Panc1 (cell line): Measurements from ENCODE around the gene MAPK8IP3. TPM values are rescaled to one million over a fixed set of nuclear protein-coding genes. Genes with fewer than 3 reads are reported as not detected.
A peak's percentile ranks its signal among the peaks of the same experiment; 100 is the strongest.

ENCODE experiments used
- ATAC-seq: fragments of 200-7000 bp; cut with Tn5 transposase; 2 replicates; pipeline ENCODE4 v1.9.1; 2020; ENCODE audit warnings: mild to moderate bottlenecking, moderate library complexity
- BruUV-seq: library from RNA; stranded (reverse); fragments of 400-500 nt; replicated peaks from 2 replicates; lab custom pipeline; 2021; lab: Mats Ljungman, UMichigan
- CTCF ChIA-PET: fragments of 300-600 bp; sonication (Branson Sonifier 250); formaldehyde crosslinking; loops from one replicate; lab custom pipeline; 2022; ENCODE audit warnings: antibody characterized with exemption; lab: Charles Lee
- POLR2A ChIA-PET: fragments of 300-600 bp; sonication (Branson Sonifier 250); formaldehyde crosslinking; loops from one replicate; lab custom pipeline; 2022; ENCODE audit warnings: antibody characterized with exemption; lab: Charles Lee
- DNase-seq: peaks from one replicate; pipeline ENCODE4 v3.0.0-alpha.2; 2010; ENCODE audit warnings: low read depth, low spot score
- H3K27ac ChIP-seq: 2 replicates; pipeline ENCODE4 v1.5.1; 2011; ENCODE audit warnings: mild to moderate bottlenecking, low read length, inconsistent platforms
- H3K27me3 ChIP-seq: fragments of 200-500 bp; sonication (Bioruptor generic); 2 replicates; pipeline ENCODE4 v1.6.0; 2014; ENCODE audit warnings: low read length, inconsistent platforms; ENCODE audit not compliant: control insufficient read depth, insufficient read depth
- H3K36me3 ChIP-seq: fragments of 200-500 bp; sonication (Bioruptor generic); 2 replicates; pipeline ENCODE4 v1.5.1; 2014; ENCODE audit warnings: inconsistent platforms, mild to moderate bottlenecking, low read length, moderate library complexity; ENCODE audit not compliant: control insufficient read depth, insufficient read depth
- H3K4me1 ChIP-seq: 2 replicates; pipeline ENCODE4 v1.5.1; 2011; ENCODE audit warnings: inconsistent platforms, mild to moderate bottlenecking, low read length, moderate library complexity; ENCODE audit not compliant: control insufficient read depth, insufficient read depth
- H3K4me3 ChIP-seq, 2 experiments: 2 replicates each; pipeline ENCODE4 v1.5.1; 2011 to 2012; ENCODE audit warnings: low read depth in 2 of 2, low read length in 2 of 2, mild to moderate bottlenecking in 2 of 2, inconsistent platforms in 1 of 2, moderate library complexity in 1 of 2
- H3K9me3 ChIP-seq: fragments of 200-500 bp; sonication (Bioruptor generic); 2 replicates; pipeline ENCODE4 v1.5.1; 2014; ENCODE audit warnings: low read depth, mild to moderate bottlenecking, inconsistent platforms, low read length, moderate library complexity; ENCODE audit not compliant: control insufficient read depth, insufficient read depth
- CTCF ChIP-seq: fragments of 450-650 bp; IDR thresholded peaks from 2 replicates; pipeline ENCODE4 v1.5.1; 2017; ENCODE audit warnings: mild to moderate bottlenecking
- POLR2AphosphoS5 ChIP-seq: IDR thresholded peaks from 2 replicates; pipeline ENCODE4 v1.6.1; 2012; ENCODE audit warnings: mild to moderate bottlenecking, low read depth, low read length, moderate library complexity
- SIN3A ChIP-seq: IDR thresholded peaks from 2 replicates; pipeline ENCODE4 v1.6.1; 2012; ENCODE audit warnings: low read depth, mild to moderate bottlenecking, low read length, moderate library complexity, borderline replicate concordance; ENCODE audit not compliant: insufficient read depth
- TCF7L2 ChIP-seq: IDR thresholded peaks from 2 replicates; pipeline ENCODE4 v1.6.1; 2011; ENCODE audit warnings: mild to moderate bottlenecking, low read depth, low read length, inconsistent platforms
- in situ Hi-C: cut with HindIII; loops from 2 replicates; pipeline ENCODE4 v1.10.0; 2016; ENCODE audit warnings: low sequenced_read_pairs, low pct_unique_long_range_greater_than_20kb
- intact Hi-C: fragments of 100-400 bp; cut with micrococcal nuclease; formaldehyde crosslinking; loops from one replicate; pipeline ENCODE4 v1.10.0; 2022; ENCODE audit not compliant: unreplicated experiment
- total RNA-seq: library from RNA; stranded (reverse); gene quantifications from one replicate; pipeline ENCODE4 v1.2.1, GENCODE V29; 2021; ENCODE audit not compliant: unreplicated experiment
- TF ChIP-seq, protein P1 (sequence below), 2 experiments: IDR thresholded peaks; 2 replicates each; pipeline ENCODE4 v1.6.1; 2011 to 2012; ENCODE audit warnings: low read depth in 2 of 2, control low read depth in 1 of 2, low read length in 1 of 2, mild to moderate bottlenecking in 1 of 2, moderate library complexity in 1 of 2; ENCODE audit not compliant: insufficient read depth in 1 of 2

Gene MAPK8IP3
- total RNA-seq, 1 experiment from 2014 or later: 108 TPM

- DNase-seq: no peak
- H3K36me3 ChIP-seq: peaks cover 3% of the 10 kb centered on the region; the same call in 1 of the 2 replicates
- peak overlapping the region; percentile 75 to 90 for H3K4me3 ChIP-seq
- peak overlapping the region; percentile 94 for H3K27ac ChIP-seq
- intact Hi-C loops: no loop called here
- no peaks in the 10 kb centered on the region for H3K9me3 ChIP-seq
- ChIA-PET POLR2A (no interaction called here), CTCF (no interaction called here)
- H3K27me3 ChIP-seq: no peaks in the 10 kb centered on the region
- no peak for ATAC-seq
- in situ Hi-C loops: no loop called here
- peaks cover 43% of the 10 kb centered on the region for H3K4me1 ChIP-seq
- TF ChIP-seq POLR2AphosphoS5: no peak
- no peak for TF ChIP-seq CTCF
- no peak for TF ChIP-seq TCF7L2
- TF ChIP-seq SIN3A: no peak
- no TSS peak for BruUV-seq
These were observed 2.2 kb downstream of the MAPK8IP3 start for GRCh38 chr16:1708083-1708767.

DNA sequence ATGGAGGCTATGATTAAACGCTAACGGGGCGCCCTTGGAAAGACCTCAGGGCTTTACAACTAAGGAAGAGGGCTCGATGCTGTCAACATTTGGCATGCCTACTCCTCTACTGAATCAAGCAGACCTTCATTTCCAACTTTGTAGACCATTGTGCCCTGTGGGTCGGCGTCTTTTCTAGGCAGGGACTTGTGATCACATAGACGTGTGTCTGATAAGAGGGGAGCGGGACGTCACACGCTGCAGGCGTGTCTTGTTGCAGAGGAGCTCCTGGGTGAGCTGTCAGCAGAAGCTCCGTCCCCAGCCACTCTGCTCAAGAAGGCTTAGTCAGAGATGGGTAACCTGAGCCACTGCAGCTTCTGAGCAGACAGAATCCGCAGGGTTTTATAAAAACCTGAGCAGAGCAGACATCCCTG lies 2.8 kb downstream of the MAPK8IP3 start:
- ChIA-PET POLR2A (no interaction called here), CTCF (no interaction called here)
- TF ChIP-seq, protein P1, sequence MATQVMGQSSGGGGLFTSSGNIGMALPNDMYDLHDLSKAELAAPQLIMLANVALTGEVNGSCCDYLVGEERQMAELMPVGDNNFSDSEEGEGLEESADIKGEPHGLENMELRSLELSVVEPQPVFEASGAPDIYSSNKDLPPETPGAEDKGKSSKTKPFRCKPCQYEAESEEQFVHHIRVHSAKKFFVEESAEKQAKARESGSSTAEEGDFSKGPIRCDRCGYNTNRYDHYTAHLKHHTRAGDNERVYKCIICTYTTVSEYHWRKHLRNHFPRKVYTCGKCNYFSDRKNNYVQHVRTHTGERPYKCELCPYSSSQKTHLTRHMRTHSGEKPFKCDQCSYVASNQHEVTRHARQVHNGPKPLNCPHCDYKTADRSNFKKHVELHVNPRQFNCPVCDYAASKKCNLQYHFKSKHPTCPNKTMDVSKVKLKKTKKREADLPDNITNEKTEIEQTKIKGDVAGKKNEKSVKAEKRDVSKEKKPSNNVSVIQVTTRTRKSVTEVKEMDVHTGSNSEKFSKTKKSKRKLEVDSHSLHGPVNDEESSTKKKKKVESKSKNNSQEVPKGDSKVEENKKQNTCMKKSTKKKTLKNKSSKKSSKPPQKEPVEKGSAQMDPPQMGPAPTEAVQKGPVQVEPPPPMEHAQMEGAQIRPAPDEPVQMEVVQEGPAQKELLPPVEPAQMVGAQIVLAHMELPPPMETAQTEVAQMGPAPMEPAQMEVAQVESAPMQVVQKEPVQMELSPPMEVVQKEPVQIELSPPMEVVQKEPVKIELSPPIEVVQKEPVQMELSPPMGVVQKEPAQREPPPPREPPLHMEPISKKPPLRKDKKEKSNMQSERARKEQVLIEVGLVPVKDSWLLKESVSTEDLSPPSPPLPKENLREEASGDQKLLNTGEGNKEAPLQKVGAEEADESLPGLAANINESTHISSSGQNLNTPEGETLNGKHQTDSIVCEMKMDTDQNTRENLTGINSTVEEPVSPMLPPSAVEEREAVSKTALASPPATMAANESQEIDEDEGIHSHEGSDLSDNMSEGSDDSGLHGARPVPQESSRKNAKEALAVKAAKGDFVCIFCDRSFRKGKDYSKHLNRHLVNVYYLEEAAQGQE (IDR thresholded peaks at IDR 0.05; ENCODE audit: insufficient read depth in 1 of 2, low read depth in 2 of 2, low read length in 1 of 2): no peak
- TF ChIP-seq CTCF: no peak
- TF ChIP-seq SIN3A: no peak
- TF ChIP-seq TCF7L2: no peak
- no peak for TF ChIP-seq POLR2AphosphoS5
- DNase-seq (no peak), ATAC-seq (no peak)
- peak overlapping the region; percentile 75 to 90 for H3K4me3 ChIP-seq
- in situ Hi-C loops (no loop called here), intact Hi-C loops (no loop called here)
- H3K27ac ChIP-seq: peak overlapping the region; percentile 94
- BruUV-seq: no TSS peak
- peaks cover 48% of the 10 kb centered on the region for H3K4me1 ChIP-seq
- no peaks in the 10 kb centered on the region for H3K9me3 ChIP-seq
- H3K27me3 ChIP-seq: no peaks in the 10 kb centered on the region
- peaks cover 3% of the 10 kb centered on the region; the same call in 1 of the 2 replicates for H3K36me3 ChIP-seq
